ENCODE measurements around the gene SLC25A22. TPM values are rescaled to one million over a fixed set of nuclear protein-coding genes. Genes with fewer than 3 reads are reported as not detected.

The SLC25A22 gene
- total RNA-seq (10 to 100 TPM; 10.6 to 38.2 TPM), polyA plus RNA-seq (10 to 100 TPM; 18.6 to 36.4 TPM)
- long read RNA-seq, donor 1, partial matches to known transcripts: 0 of 2 reads
- long read RNA-seq, donor 1, other reads (novel, unspliced or antisense): 0 of 2 reads
- long read RNA-seq, donor 2, partial matches to known transcripts: 0 of 1 reads
- long read RNA-seq, donor 2, other reads (novel, unspliced or antisense): 0 of 1 reads
- long read RNA-seq, donor 3: 0 reads
- long read RNA-seq, donor 4: 0 reads
- long read RNA-seq, donor 5, partial matches to known transcripts: 0 of 1 reads
- long read RNA-seq, donor 5, other reads (novel, unspliced or antisense): 0 of 1 reads

DNA sequence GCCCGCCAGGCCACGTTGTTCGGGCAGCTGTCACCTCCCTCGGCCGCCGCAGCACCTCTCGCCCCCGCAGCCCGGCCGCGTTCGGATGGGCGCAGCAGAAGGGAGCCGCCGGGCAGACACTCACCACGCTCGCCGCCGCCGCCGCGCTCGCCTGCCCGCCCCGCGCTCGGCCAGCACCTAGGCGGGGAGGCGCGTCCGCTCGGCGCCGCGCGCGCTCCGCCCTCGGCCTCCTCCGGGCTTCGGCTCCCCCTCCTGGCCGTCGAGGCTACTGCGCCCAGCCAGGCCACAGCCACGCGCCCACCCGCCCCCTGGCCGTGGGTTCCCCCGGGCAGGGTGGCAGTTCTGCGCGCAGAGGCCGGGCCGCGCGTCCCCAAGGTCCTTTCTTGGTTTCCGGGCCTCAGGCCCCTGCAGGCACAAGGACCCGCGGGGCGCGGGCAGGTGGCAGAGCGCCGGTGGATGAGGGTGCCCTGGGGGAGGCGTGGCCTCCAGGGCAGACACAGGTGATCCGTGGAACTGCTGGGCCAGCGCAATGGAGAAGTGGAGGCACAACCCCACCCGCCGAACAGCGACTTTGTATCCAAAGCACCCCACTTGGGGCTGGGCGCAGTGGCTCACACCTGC is at the start of gene SLC25A22:
TSS of gene SLC25A22 (minus strand) at position 189 of the 621 bp plus-strand sequence. CDS start 3,275 bp downstream, outside the sequence.
- Histone ChIP-seq H3K9ac (ENCODE audit: insufficient read depth in 1 of 2, low read length in 2 of 2) (peak within 1 kb of the TSS in 1 of 2 donors; percentile 8), H3K27ac (ENCODE audit: low read depth in 1 of 2, low read length in 1 of 2) (peak within 1 kb of the TSS; percentile 17 to 83), H3K4me1 (ENCODE audit: control insufficient read depth in 5 of 5, insufficient read depth in 5 of 5, low read length in 5 of 5) (peaks cover 0 to 22% (median 15%) of the 10 kb centered on the region in 5 donors), H3K27me3 (ENCODE audit: control insufficient read depth in 3 of 3, insufficient read depth in 3 of 3, low read length in 2 of 3) (no peaks in the 10 kb centered on the region), H3K36me3 (ENCODE audit: control insufficient read depth in 4 of 4, insufficient read depth in 4 of 4, low read length in 4 of 4) (peaks cover 0 to 28% (median 5%) of the 10 kb centered on the region in 4 donors), H3K4me3 (peak within 1 kb of the TSS; percentile 48), H3K9me3 (ENCODE audit: control insufficient read depth in 4 of 4, insufficient read depth in 3 of 4, low read length in 3 of 4) (no peaks in the 10 kb centered on the region)
- WGBS, 2 donors: 4 to 7% methylated on average over 34 to 69 of the region's 69 CpGs
- peak; percentile 81 for ATAC-seq (ENCODE audit: insufficient read depth, low FRiP score)
- TF ChIP-seq, protein P1, sequence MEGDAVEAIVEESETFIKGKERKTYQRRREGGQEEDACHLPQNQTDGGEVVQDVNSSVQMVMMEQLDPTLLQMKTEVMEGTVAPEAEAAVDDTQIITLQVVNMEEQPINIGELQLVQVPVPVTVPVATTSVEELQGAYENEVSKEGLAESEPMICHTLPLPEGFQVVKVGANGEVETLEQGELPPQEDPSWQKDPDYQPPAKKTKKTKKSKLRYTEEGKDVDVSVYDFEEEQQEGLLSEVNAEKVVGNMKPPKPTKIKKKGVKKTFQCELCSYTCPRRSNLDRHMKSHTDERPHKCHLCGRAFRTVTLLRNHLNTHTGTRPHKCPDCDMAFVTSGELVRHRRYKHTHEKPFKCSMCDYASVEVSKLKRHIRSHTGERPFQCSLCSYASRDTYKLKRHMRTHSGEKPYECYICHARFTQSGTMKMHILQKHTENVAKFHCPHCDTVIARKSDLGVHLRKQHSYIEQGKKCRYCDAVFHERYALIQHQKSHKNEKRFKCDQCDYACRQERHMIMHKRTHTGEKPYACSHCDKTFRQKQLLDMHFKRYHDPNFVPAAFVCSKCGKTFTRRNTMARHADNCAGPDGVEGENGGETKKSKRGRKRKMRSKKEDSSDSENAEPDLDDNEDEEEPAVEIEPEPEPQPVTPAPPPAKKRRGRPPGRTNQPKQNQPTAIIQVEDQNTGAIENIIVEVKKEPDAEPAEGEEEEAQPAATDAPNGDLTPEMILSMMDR (IDR thresholded peaks at IDR 0.05; ENCODE audit: control extremely low read depth, extremely low read depth): peak; percentile 70
- DNase-seq: peak; percentile 78 to 88 (median 84)

DNA sequence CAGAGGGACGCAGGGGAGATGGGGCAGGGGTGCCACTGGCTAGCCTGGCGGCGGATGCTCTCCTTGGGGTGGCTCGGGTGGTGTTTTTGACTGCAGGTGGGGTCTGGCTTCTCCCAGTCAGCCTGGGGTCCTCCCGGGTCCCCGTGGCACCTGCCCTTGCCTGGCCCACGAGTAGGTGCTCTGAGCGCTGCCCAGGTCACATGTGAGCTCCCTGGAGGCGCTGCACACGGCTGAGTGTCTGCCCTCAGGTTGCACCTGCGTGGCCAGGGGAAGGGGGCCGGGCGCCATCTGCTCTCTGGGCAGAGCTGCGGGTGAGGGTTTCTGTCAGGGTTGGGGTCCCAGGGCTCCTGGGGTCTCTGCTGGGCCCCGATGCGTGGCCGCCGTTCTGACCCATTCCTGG is 49.8 kb upstream of the SLC25A22 start:
- WGBS, 2 donors: 74 to 83% methylated on average over 14 to 18 of the region's 18 CpGs
- DNase-seq (no peak), ATAC-seq (ENCODE audit: insufficient read depth, low FRiP score) (no peak)
- TF ChIP-seq, protein P1 (IDR thresholded peaks at IDR 0.05; ENCODE audit: control extremely low read depth, extremely low read depth): no peak
- Histone ChIP-seq H3K27me3 (ENCODE audit: control insufficient read depth in 3 of 3, insufficient read depth in 3 of 3, low read length in 2 of 3) (no peaks in the 10 kb centered on the region), H3K36me3 (ENCODE audit: control insufficient read depth in 4 of 4, insufficient read depth in 4 of 4, low read length in 4 of 4) (peaks cover 0 to 17% (median 0%) of the 10 kb centered on the region in 4 donors), H3K9me3 (ENCODE audit: control insufficient read depth in 4 of 4, insufficient read depth in 3 of 4, low read length in 3 of 4) (no peaks in the 10 kb centered on the region), H3K4me3 (no peak overlapping the region), H3K9ac (ENCODE audit: insufficient read depth in 1 of 2, low read length in 2 of 2) (no peak overlapping the region), H3K27ac (ENCODE audit: low read depth in 1 of 2, low read length in 1 of 2) (no peak overlapping the region), H3K4me1 (ENCODE audit: control insufficient read depth in 5 of 5, insufficient read depth in 5 of 5, low read length in 5 of 5) (peaks cover 0 to 53% (median 34%) of the 10 kb centered on the region in 5 donors)

DNA sequence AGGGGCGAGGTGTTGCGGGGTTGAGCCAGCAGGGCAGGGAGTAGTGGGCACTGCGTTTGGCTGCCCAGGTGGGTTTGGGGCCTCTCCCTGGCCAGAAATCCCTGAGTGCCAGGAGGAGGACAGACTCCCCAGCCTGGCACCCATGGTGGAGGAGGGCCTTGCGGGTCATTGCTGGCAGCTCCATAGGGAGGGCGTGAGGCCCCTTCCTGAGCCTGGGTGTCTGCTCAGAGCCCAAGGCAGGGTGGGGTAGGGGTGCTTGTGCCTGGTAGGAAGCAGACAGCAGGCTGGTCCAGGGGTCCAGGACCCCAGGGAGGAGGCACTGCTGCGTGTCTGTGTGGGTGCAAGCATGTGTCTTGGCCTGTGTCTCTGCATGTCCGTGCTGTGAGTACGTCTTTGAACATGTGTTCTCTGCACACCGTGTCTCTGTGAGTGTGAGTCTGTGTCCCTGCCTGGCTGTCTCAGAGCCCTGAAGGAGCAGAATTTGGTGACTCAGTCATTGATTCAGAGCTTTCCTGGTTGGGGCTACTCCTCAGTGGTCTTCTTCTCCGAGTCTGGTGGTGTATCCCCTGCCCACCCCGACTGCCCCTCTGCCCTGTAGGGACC is 48.5 kb upstream of the SLC25A22 start:
- H3K4me1 ChIP-seq (ENCODE audit: control insufficient read depth in 5 of 5, insufficient read depth in 5 of 5, low read length in 5 of 5): peaks cover 0 to 53% (median 34%) of the 10 kb centered on the region in 5 donors
- TF ChIP-seq, protein P1 (IDR thresholded peaks at IDR 0.05; ENCODE audit: control extremely low read depth, extremely low read depth): no peak
- no peak for DNase-seq
- no peaks in the 10 kb centered on the region for H3K9me3 ChIP-seq (ENCODE audit: control insufficient read depth in 4 of 4, insufficient read depth in 3 of 4, low read length in 3 of 4)
- H3K4me3 ChIP-seq: no peak overlapping the region
- H3K9ac ChIP-seq (ENCODE audit: insufficient read depth in 1 of 2, low read length in 2 of 2): no peak overlapping the region
- H3K27me3 ChIP-seq (ENCODE audit: control insufficient read depth in 3 of 3, insufficient read depth in 3 of 3, low read length in 2 of 3): no peaks in the 10 kb centered on the region
- peak overlapping the region in 1 of 2 donors; percentile 96 for H3K27ac ChIP-seq (ENCODE audit: low read depth in 1 of 2, low read length in 1 of 2)
- H3K36me3 ChIP-seq (ENCODE audit: control insufficient read depth in 4 of 4, insufficient read depth in 4 of 4, low read length in 4 of 4): peaks cover 0 to 12% (median 0%) of the 10 kb centered on the region in 4 donors
- no peak for ATAC-seq (ENCODE audit: insufficient read depth, low FRiP score)
- WGBS, 2 donors: 73 to 76% methylated on average over 11 of the region's 11 CpGs

Measured in lung (tissue), 16 donors.